ENCODE data around the gene SENP6. TPM values are rescaled to one million over a fixed set of nuclear protein-coding genes. Genes with fewer than 3 reads are reported as not detected.
"Not testable (repeated sequence)": the region's sequence is repeated elsewhere in the genome, so short reads cannot be mapped to it uniquely, and the experiment has no call there.

The SENP6 gene
- polyA plus RNA-seq, 1 donor (not counting 4 experiments of a cell fraction or from before 2014, with no cell fraction given): 41.1 TPM

DNA sequence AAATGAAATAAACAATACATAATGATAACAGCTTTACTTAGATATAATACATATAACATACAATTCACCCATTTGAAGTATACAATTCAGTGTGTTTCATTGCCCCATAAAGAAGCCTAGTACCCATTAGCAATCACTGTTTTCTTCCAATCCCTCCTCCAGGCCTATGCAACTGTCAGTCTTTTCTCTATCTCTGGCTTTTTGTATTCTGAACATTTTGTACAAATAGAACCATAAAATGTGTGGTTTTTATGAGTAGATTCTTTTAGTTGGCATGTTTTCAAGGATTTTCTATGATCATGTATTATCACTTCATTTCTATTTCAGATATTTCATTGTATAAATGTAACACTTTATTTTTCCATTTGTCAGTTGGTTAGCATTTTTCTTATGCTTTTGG is 92.7 kb downstream of the SENP6 start:
- Histone ChIP-seq H3K9me1 (ENCODE audit: control insufficient read depth, extremely low read depth, insufficient read depth, low read length) (no peaks in the 10 kb centered on the region), H3K27ac (ENCODE audit: control insufficient read depth, insufficient read depth, low read length) (no peak overlapping the region), H3K27me3 (ENCODE audit: control insufficient read depth, extremely low read depth, insufficient read depth, low read length) (no peaks in the 10 kb centered on the region), H2AFZ (ENCODE audit: control insufficient read depth, low read length) (no peak overlapping the region), H3K4me3 (ENCODE audit: control insufficient read depth in 2 of 3, extremely low read depth in 1 of 3, insufficient read depth in 2 of 3, low read depth in 1 of 3, low read length in 3 of 3) (no peak overlapping the region), H3K9me3 (ENCODE audit: control insufficient read depth, low read depth, low read length) (no peaks in the 10 kb centered on the region), H3K4me1 (ENCODE audit: control insufficient read depth, extremely low read depth, insufficient read depth, low read length) (no peaks in the 10 kb centered on the region), H3K9ac (ENCODE audit: control insufficient read depth, extremely low read depth, insufficient read depth, low read length) (no peak overlapping the region), H3K79me2 (ENCODE audit: control insufficient read depth, insufficient read depth, low read length) (no peaks in the 10 kb centered on the region), H4K20me1 (ENCODE audit: control insufficient read depth, extremely low read depth, insufficient read depth, low read length) (no peaks in the 10 kb centered on the region), H3K4me2 (ENCODE audit: control insufficient read depth, extremely low read depth, insufficient read depth, low read depth, low read length) (no peak overlapping the region), H3K36me3 (ENCODE audit: control insufficient read depth in 2 of 2, extremely low read depth in 1 of 2, insufficient read depth in 2 of 2, low read length in 2 of 2) (peaks cover 0 to 8% of the 10 kb centered on the region in 2 experiments)
- TF ChIP-seq CTCF (optimal IDR thresholded peaks at IDR 0.05 in 1 of 3, IDR thresholded peaks at IDR 0.05 in 1 of 3, conservative IDR thresholded peaks at IDR 0.05 in 1 of 3; ENCODE audit: extremely low read depth in 1 of 3, insufficient read depth in 2 of 3, low read length in 3 of 3) (no peak), EZH2 (IDR thresholded peaks at IDR 0.05; ENCODE audit: low read length) (no peak)
- FAIRE-seq (no peak), DNase-seq (ENCODE audit: low read depth, low spot score) (no peak)
- dilution Hi-C loops (cut with MboI; ENCODE audit: extremely low pct_ligation_motif_present, low sequenced_read_pairs): no loop called here

- FAIRE-seq; H3K79me2 ChIP-seq (ENCODE audit: control insufficient read depth, insufficient read depth, low read length); H3K4me2 ChIP-seq (ENCODE audit: control insufficient read depth, extremely low read depth, insufficient read depth, low read depth, low read length); H3K9me3 ChIP-seq (ENCODE audit: control insufficient read depth, low read depth, low read length); H2AFZ ChIP-seq (ENCODE audit: control insufficient read depth, low read length); H3K27ac ChIP-seq (ENCODE audit: control insufficient read depth, insufficient read depth, low read length); H3K36me3 ChIP-seq (ENCODE audit: control insufficient read depth in 2 of 2, extremely low read depth in 1 of 2, insufficient read depth in 2 of 2, low read length in 2 of 2); H3K9ac ChIP-seq (ENCODE audit: control insufficient read depth, extremely low read depth, insufficient read depth, low read length); H3K27me3 ChIP-seq (ENCODE audit: control insufficient read depth, extremely low read depth, insufficient read depth, low read length); dilution Hi-C loops (cut with MboI; ENCODE audit: extremely low pct_ligation_motif_present, low sequenced_read_pairs); H3K4me3 ChIP-seq (ENCODE audit: control insufficient read depth in 2 of 3, extremely low read depth in 1 of 3, insufficient read depth in 2 of 3, low read depth in 1 of 3, low read length in 3 of 3); DNase-seq (ENCODE audit: low read depth, low spot score); H3K4me1 ChIP-seq (ENCODE audit: control insufficient read depth, extremely low read depth, insufficient read depth, low read length); H4K20me1 ChIP-seq (ENCODE audit: control insufficient read depth, extremely low read depth, insufficient read depth, low read length); H3K9me1 ChIP-seq (ENCODE audit: control insufficient read depth, extremely low read depth, insufficient read depth, low read length): not testable (repeated sequence)
Observed at GRCh38 chr6:75708334-75708733, 106.7 kb downstream of the SENP6 start.

DNA sequence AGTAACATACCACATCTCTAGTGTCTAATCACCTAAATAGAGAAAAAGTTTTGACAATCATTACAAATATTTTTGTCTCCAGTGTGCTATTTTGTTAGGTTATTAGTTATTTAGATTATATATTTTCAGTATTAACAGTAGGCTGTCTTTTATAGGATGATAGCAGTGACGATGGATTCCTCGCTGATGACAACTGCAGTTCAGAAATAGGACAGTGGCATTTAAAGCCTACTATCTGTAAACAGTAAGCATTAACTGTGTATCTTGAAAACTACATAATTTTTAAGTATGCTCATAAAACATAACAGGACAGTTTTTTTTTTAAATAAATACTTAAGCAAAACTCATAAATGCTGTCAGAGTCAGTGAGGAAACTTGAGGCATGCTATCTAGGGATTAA is 109.5 kb downstream of the SENP6 start:
- Histone ChIP-seq H4K20me1 (ENCODE audit: control insufficient read depth, extremely low read depth, insufficient read depth, low read length) (no peaks in the 10 kb centered on the region), H3K4me3 (ENCODE audit: control insufficient read depth in 2 of 3, extremely low read depth in 1 of 3, insufficient read depth in 2 of 3, low read depth in 1 of 3, low read length in 3 of 3) (no peak overlapping the region), H3K27ac (ENCODE audit: control insufficient read depth, insufficient read depth, low read length) (no peak overlapping the region), H3K9ac (ENCODE audit: control insufficient read depth, extremely low read depth, insufficient read depth, low read length) (no peak overlapping the region), H3K9me3 (ENCODE audit: control insufficient read depth, low read depth, low read length) (no peaks in the 10 kb centered on the region), H3K79me2 (ENCODE audit: control insufficient read depth, insufficient read depth, low read length) (no peaks in the 10 kb centered on the region), H2AFZ (ENCODE audit: control insufficient read depth, low read length) (no peak overlapping the region), H3K36me3 (ENCODE audit: control insufficient read depth in 2 of 2, extremely low read depth in 1 of 2, insufficient read depth in 2 of 2, low read length in 2 of 2) (peaks cover 5 to 11% of the 10 kb centered on the region in 2 experiments), H3K9me1 (ENCODE audit: control insufficient read depth, extremely low read depth, insufficient read depth, low read length) (no peaks in the 10 kb centered on the region), H3K4me2 (ENCODE audit: control insufficient read depth, extremely low read depth, insufficient read depth, low read depth, low read length) (no peak overlapping the region), H3K4me1 (ENCODE audit: control insufficient read depth, extremely low read depth, insufficient read depth, low read length) (no peaks in the 10 kb centered on the region), H3K27me3 (ENCODE audit: control insufficient read depth, extremely low read depth, insufficient read depth, low read length) (no peaks in the 10 kb centered on the region)
- TF ChIP-seq CTCF (optimal IDR thresholded peaks at IDR 0.05 in 1 of 3, IDR thresholded peaks at IDR 0.05 in 1 of 3, conservative IDR thresholded peaks at IDR 0.05 in 1 of 3; ENCODE audit: extremely low read depth in 1 of 3, insufficient read depth in 2 of 3, low read length in 3 of 3): no peak
- TF ChIP-seq EZH2 (IDR thresholded peaks at IDR 0.05; ENCODE audit: low read length): no peak
- no peak for DNase-seq (ENCODE audit: low read depth, low spot score)
- no peak for FAIRE-seq
- dilution Hi-C loops (cut with MboI; ENCODE audit: extremely low pct_ligation_motif_present, low sequenced_read_pairs): no loop called here

Data from keratinocyte (primary cell).